Measurements from ENCODE around the gene MRPL16. TPM values are rescaled to one million over a fixed set of nuclear protein-coding genes. Genes with fewer than 3 reads are reported as not detected.

MRPL16 gene
- total and polyA plus RNA-seq, 2 of the 13 experiments (the other 11 are each of a cell fraction or from before 2014, with no cell fraction given): 45.3 to 62.6 TPM

DNA sequence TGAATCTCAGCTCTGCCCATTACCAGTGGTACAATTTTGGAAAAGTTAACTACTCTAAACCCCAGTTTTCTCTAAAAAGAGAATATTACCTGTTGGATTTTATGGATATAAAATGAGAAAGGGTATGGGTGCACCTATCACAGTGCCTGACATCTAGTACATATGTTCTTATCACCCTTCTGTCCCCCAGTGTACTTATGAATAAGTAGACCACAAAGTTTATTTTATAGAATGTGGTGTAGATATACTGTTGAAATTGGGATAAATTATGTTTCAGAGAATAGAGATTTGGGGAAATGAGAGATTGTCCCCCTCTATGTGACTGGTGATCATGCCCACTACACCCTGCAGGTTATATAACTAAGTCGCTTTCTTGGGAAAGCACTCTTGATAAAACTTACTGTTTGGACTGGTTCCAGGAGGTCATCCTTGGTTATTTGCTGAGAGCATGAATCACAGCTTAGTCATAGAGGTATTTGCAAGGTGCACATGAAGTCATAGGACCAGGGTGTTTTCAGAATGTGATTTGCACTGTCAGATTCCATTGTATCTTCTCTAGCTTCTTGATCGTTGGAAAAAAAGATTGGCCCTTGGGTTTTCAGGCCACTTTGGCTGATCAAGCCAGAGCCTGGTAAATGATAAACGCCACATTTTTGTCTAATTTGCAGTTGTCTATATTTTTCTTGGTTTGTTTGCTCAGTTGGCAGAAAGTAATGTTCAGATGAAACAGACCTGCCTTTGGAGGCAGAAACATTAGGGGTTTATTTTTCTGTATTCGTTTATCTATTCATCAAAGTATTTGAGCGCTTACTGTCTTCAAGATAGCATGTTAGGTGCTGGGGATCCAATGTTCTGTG lies 34.1 kb downstream of the MRPL16 start:
- no peak overlapping the region for H3K4me3 ChIP-seq (replicated peaks in 1 of 3; ENCODE audit: insufficient read depth in 1 of 3, low read depth in 2 of 3, low read length in 3 of 3)
- H3K79me2 ChIP-seq (ENCODE audit: insufficient read depth, low read length): no peaks in the 10 kb centered on the region
- H2AFZ ChIP-seq (ENCODE audit: low read length): no peak overlapping the region
- no peak overlapping the region for H3K9ac ChIP-seq (ENCODE audit: insufficient read depth, low read depth, low read length)
- in situ Hi-C loops (cut with HindIII; ENCODE audit: extremely low pct_ligation_motif_present, low pct_unique_long_range_greater_than_20kb) (no loop called here), intact Hi-C loops (cut with micrococcal nuclease; ENCODE audit: unreplicated experiment) (loop anchor here (1.0 kb wide), 1 partner anchor 11 kb away; no protein-coding TSS in a partner anchor)
- ChIA-PET CTCF (ENCODE audit: low intra/inter-chr PET ratio, low total read pairs) (no interaction called here), POLR2A (interaction anchor here (1.0 to 5.0 kb wide), 3 partner anchors 11 to 107 kb away, joined by 3 to 28 read pairs (median 4); partner anchors contain the start of genes PATL1 and STX3)
- H4K20me1 ChIP-seq (ENCODE audit: insufficient read depth, low read length): no peaks in the 10 kb centered on the region
- H3K36me3 ChIP-seq (replicated peaks in 1 of 2; ENCODE audit: control insufficient read depth in 1 of 2, insufficient read depth in 2 of 2, low read length in 2 of 2): peaks cover 2 to 4% of the 10 kb centered on the region in 2 experiments; a peak in 3 of 5 replicates
- FAIRE-seq (peak; percentile 72), ATAC-seq (peak; percentile 88), DNase-seq (ENCODE audit: low spot score) (peak; percentile 90)
- no peak overlapping the region for H3K27ac ChIP-seq (ENCODE audit: extremely low read length, insufficient read depth, low read length)
- 48% methylated on average over 5 of the region's 5 CpGs for WGBS (ENCODE audit: low lambda C conversion rate)
- BruUV-seq (replicated peaks): no TSS peak
- H3K27me3 ChIP-seq (ENCODE audit: control insufficient read depth in 1 of 2, insufficient read depth in 2 of 2, low read length in 2 of 2): no peaks in the 10 kb centered on the region
- H3K4me2 ChIP-seq (ENCODE audit: low read depth, low read length): no peak overlapping the region
- H3K9me3 ChIP-seq (ENCODE audit: low read length): no peaks in the 10 kb centered on the region
- peaks cover 29% of the 10 kb centered on the region for H3K4me1 ChIP-seq (ENCODE audit: insufficient read depth, low read length)
- TF ChIP-seq MIER3 (CRISPR knock-in tag; IDR thresholded peaks at IDR 0.05; ENCODE audit: borderline replicate concordance): peak; percentile 63; the same call in 1 of the 2 replicates
- no peak for TF ChIP-seq ZNF512B (CRISPR knock-in tag; IDR thresholded peaks at IDR 0.05; ENCODE audit: borderline replicate concordance)
- TF ChIP-seq DNMT3B (CRISPR knock-in tag; conservative IDR thresholded peaks at IDR 0.05): peak; percentile 74; the same call in 1 of the 2 replicates
- TF ChIP-seq ISL2 (CRISPR knock-in tag; IDR thresholded peaks at IDR 0.05): 0 out of 2 replicates have a peak, but pooled peaks have one; percentile 17
- TF ChIP-seq HMG20B (CRISPR knock-in tag; conservative IDR thresholded peaks at IDR 0.05): peak; percentile 79
- no peak for TF ChIP-seq FOXP1 (IDR thresholded peaks at IDR 0.05)
- peak; percentile 66 for TF ChIP-seq FOXP1 (CRISPR knock-in tag; IDR thresholded peaks at IDR 0.05)
- TF ChIP-seq NFIC (IDR thresholded peaks at IDR 0.05; ENCODE audit: low read length): peak; percentile 87; the same call in 1 of the 2 replicates
- peak; percentile 55; the same call in 1 of the 2 replicates for TF ChIP-seq NR2F6 (IDR thresholded peaks at IDR 0.05)
- TF ChIP-seq NR2F6 (CRISPR knock-in tag; IDR thresholded peaks at IDR 0.05): peak; percentile 49; the same call in 1 of the 2 replicates
- no peak for TF ChIP-seq MIXL1 (CRISPR knock-in tag; IDR thresholded peaks at IDR 0.05)
- no peak; the same call in 1 of the 2 replicates for TF ChIP-seq HOXA3 (CRISPR knock-in tag; IDR thresholded peaks at IDR 0.05)
- peak; percentile 41; the same call in 1 of the 2 replicates for TF ChIP-seq PAXIP1 (CRISPR knock-in tag; conservative IDR thresholded peaks at IDR 0.05)
- peak; percentile 22; the same call in 1 of the 2 replicates for TF ChIP-seq RXRB (CRISPR knock-in tag; IDR thresholded peaks at IDR 0.05; ENCODE audit: borderline replicate concordance)
- TF ChIP-seq, protein P1, sequence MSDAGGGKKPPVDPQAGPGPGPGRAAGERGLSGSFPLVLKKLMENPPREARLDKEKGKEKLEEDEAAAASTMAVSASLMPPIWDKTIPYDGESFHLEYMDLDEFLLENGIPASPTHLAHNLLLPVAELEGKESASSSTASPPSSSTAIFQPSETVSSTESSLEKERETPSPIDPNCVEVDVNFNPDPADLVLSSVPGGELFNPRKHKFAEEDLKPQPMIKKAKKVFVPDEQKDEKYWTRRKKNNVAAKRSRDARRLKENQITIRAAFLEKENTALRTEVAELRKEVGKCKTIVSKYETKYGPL (CRISPR knock-in tag; IDR thresholded peaks at IDR 0.05): peak; percentile 94
- TF ChIP-seq EP300 (IDR thresholded peaks at IDR 0.05; ENCODE audit: low read depth in 2 of 2, low read length in 2 of 2): peak in 1 of 2 experiments; percentile 75; a peak in 2 of 4 replicates
- TF ChIP-seq EP300 (CRISPR knock-in tag; IDR thresholded peaks at IDR 0.05; ENCODE audit: borderline replicate concordance): peak; percentile 16; the same call in 1 of the 2 replicates
- TF ChIP-seq ZBTB8A (CRISPR knock-in tag; IDR thresholded peaks at IDR 0.05; ENCODE audit: borderline replicate concordance, low read depth): no peak
